Right lobe of liver (tissue), 4 donors: ENCODE measurements around the gene AGAP6.
"Not testable (repeated sequence)": the region's sequence is repeated elsewhere in the genome, so short reads cannot be mapped to it uniquely, and the experiment has no call there.

Experiments used
- POLR2A ChIP-seq: fragments of 450-650 bp; IDR thresholded peaks from one replicate; pipeline ENCODE4 v1.6.1; 2017; ENCODE audit warnings: antibody characterized with exemption, mild to moderate bottlenecking
- TF ChIP-seq, protein P1 (sequence below), 4 donors: fragments of 200-600 bp in 3 of 4; fragments of 450-650 bp in 1 of 4; IDR thresholded peaks; one replicate each; pipeline versions ENCODE4 v1.5.1 to v1.8.0; 2016 to 2022; ENCODE audit warnings: antibody characterized with exemption in 4 of 4, mild to moderate bottlenecking in 2 of 4
- donor health status: DM: no; HTN: no; CAD: no.
- donor health status: DM: no; HTN: no; CAD: no.
- donor health status: DM: no; HTN: yes; CAD: no.

DNA sequence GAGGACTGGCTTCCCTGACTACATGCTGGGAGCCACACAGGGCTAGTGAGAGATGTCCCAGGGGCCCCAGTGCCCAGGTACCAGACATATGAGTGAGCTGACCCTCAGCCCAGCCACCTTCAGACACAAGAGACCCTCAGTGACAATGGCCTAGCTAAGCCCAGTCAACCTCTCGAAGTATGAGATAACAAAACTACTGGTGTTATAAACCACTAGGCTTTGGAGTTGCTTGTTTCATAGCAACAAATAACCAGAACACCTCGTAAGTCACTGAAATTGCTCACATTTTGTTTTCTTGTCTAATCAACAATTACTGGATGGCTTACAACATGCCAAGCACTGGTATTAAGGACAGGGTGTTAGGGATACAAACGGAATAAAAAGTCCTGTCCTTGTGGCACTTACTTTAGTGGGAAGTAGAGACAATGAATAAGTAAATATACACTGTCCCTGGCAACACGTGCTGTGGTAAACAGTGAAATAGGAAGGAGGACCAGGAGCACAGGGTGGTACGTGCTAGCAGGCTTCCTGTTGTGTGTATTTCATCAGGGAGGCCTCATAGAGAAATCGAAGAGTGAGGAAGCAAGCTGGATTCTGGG is 64.7 kb downstream of the AGAP6 start:
- TF ChIP-seq, protein P1, sequence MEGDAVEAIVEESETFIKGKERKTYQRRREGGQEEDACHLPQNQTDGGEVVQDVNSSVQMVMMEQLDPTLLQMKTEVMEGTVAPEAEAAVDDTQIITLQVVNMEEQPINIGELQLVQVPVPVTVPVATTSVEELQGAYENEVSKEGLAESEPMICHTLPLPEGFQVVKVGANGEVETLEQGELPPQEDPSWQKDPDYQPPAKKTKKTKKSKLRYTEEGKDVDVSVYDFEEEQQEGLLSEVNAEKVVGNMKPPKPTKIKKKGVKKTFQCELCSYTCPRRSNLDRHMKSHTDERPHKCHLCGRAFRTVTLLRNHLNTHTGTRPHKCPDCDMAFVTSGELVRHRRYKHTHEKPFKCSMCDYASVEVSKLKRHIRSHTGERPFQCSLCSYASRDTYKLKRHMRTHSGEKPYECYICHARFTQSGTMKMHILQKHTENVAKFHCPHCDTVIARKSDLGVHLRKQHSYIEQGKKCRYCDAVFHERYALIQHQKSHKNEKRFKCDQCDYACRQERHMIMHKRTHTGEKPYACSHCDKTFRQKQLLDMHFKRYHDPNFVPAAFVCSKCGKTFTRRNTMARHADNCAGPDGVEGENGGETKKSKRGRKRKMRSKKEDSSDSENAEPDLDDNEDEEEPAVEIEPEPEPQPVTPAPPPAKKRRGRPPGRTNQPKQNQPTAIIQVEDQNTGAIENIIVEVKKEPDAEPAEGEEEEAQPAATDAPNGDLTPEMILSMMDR (IDR thresholded peaks at IDR 0.05), result not testable (repeated sequence)
- TF ChIP-seq POLR2A, result not testable (repeated sequence)
